WTC11 (cell line): ENCODE results near the gene BRD4.

Experiments used
- JUN ChIP-seq: sonication (generic); formaldehyde crosslinking; IDR thresholded peaks from 2 replicates; pipeline ENCODE4 v1.8.0; 2023; ENCODE audit warnings: mild to moderate bottlenecking, missing genetic modification reagents
- TF ChIP-seq, protein P1 (sequence below): sonication (generic); formaldehyde crosslinking; IDR thresholded peaks from 2 replicates; pipeline ENCODE4 v1.8.0; 2022; ENCODE audit warnings: missing genetic modification reagents
- TF ChIP-seq, protein P2 (sequence below): fragments of 200-600 bp; IDR thresholded peaks from 2 replicates; pipeline ENCODE4 v1.8.0; 2022; ENCODE audit warnings: antibody characterized with exemption
- TF ChIP-seq, protein P3 (sequence below): sonication (generic); formaldehyde crosslinking; IDR thresholded peaks from 2 replicates; pipeline ENCODE4 v1.8.1; 2023; ENCODE audit warnings: mild to moderate bottlenecking, moderate library complexity, missing genetic modification reagents

DNA sequence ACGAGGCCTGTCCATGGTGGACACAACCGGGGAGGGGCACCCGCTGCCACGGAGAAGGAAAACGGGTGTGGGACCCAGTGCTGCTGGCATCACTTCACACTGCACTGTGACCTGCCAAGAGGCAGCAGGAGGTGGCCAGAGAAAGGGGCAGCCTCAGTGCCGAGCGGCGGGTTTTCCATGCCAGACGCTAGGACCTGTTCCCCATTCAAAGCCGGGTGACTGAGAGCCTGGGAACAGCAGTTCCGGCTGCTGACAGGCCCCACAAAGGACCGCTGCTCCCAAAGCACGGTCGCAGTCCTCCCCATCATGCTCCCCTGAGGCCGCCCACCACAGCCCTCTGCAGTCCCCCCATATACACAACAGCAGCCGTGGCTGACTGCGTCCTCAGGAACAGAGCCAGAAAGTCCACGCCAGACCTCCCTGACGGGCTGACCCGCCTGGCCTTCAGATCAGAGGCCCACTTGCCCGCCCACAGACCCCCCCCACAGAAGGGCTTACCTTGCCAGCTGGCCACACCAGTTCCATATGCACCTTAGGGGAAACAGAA lies 41.8 kb upstream of the BRD4 start:
- TF ChIP-seq, protein P1, sequence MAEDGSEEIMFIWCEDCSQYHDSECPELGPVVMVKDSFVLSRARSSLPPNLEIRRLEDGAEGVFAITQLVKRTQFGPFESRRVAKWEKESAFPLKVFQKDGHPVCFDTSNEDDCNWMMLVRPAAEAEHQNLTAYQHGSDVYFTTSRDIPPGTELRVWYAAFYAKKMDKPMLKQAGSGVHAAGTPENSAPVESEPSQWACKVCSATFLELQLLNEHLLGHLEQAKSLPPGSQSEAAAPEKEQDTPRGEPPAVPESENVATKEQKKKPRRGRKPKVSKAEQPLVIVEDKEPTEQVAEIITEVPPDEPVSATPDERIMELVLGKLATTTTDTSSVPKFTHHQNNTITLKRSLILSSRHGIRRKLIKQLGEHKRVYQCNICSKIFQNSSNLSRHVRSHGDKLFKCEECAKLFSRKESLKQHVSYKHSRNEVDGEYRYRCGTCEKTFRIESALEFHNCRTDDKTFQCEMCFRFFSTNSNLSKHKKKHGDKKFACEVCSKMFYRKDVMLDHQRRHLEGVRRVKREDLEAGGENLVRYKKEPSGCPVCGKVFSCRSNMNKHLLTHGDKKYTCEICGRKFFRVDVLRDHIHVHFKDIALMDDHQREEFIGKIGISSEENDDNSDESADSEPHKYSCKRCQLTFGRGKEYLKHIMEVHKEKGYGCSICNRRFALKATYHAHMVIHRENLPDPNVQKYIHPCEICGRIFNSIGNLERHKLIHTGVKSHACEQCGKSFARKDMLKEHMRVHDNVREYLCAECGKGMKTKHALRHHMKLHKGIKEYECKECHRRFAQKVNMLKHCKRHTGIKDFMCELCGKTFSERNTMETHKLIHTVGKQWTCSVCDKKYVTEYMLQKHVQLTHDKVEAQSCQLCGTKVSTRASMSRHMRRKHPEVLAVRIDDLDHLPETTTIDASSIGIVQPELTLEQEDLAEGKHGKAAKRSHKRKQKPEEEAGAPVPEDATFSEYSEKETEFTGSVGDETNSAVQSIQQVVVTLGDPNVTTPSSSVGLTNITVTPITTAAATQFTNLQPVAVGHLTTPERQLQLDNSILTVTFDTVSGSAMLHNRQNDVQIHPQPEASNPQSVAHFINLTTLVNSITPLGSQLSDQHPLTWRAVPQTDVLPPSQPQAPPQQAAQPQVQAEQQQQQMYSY, result no peak
- TF ChIP-seq, protein P2, sequence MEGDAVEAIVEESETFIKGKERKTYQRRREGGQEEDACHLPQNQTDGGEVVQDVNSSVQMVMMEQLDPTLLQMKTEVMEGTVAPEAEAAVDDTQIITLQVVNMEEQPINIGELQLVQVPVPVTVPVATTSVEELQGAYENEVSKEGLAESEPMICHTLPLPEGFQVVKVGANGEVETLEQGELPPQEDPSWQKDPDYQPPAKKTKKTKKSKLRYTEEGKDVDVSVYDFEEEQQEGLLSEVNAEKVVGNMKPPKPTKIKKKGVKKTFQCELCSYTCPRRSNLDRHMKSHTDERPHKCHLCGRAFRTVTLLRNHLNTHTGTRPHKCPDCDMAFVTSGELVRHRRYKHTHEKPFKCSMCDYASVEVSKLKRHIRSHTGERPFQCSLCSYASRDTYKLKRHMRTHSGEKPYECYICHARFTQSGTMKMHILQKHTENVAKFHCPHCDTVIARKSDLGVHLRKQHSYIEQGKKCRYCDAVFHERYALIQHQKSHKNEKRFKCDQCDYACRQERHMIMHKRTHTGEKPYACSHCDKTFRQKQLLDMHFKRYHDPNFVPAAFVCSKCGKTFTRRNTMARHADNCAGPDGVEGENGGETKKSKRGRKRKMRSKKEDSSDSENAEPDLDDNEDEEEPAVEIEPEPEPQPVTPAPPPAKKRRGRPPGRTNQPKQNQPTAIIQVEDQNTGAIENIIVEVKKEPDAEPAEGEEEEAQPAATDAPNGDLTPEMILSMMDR, result no peak
- TF ChIP-seq JUN (CRISPR knock-in tag), result no peak
- TF ChIP-seq, protein P3, sequence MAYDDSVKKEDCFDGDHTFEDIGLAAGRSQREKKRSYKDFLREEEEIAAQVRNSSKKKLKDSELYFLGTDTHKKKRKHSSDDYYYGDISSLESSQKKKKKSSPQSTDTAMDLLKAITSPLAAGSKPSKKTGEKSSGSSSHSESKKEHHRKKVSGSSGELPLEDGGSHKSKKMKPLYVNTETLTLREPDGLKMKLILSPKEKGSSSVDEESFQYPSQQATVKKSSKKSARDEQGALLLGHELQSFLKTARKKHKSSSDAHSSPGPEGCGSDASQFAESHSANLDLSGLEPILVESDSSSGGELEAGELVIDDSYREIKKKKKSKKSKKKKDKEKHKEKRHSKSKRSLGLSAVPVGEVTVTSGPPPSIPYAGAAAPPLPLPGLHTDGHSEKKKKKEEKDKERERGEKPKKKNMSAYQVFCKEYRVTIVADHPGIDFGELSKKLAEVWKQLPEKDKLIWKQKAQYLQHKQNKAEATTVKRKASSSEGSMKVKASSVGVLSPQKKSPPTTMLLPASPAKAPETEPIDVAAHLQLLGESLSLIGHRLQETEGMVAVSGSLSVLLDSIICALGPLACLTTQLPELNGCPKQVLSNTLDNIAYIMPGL (CRISPR knock-in tag), result no peak
